Activated naive CD4-positive, alpha-beta T cell treated with anti-CD3 and anti-CD28 coated beads, Interleukin-2, amount 50 U/mL, for 24 hours (primary cell): ENCODE measurements around the gene SERPINA12.

Source experiments
- H3K27ac Mint-ChIP-seq: one replicate; pipeline ENCODE4 v1.8.0; 2021; ENCODE audit warnings: mild to moderate bottlenecking, mixed read lengths
- H3K27me3 Mint-ChIP-seq: one replicate; pipeline ENCODE4 v1.8.0; 2021; ENCODE audit warnings: mixed read lengths
- H3K36me3 Mint-ChIP-seq: one replicate; pipeline ENCODE4 v1.8.0; 2021; ENCODE audit warnings: mixed read lengths
- H3K4me1 Mint-ChIP-seq: one replicate; pipeline ENCODE4 v1.8.0; 2021; ENCODE audit warnings: mixed read lengths
- H3K4me3 Mint-ChIP-seq: one replicate; pipeline ENCODE4 v1.8.0; 2021; ENCODE audit warnings: mild to moderate bottlenecking, mixed read lengths
- H3K9me3 Mint-ChIP-seq: one replicate; pipeline ENCODE4 v1.8.0; 2021; ENCODE audit warnings: mixed read lengths

The SERPINA12 gene

GRCh38 chr14:94541234-94541975 lies 32.1 kb upstream of the SERPINA12 start:
- Mint-ChIP-seq H3K27ac (no peak overlapping the region), H3K27me3 (no peaks in the 10 kb centered on the region), H3K9me3 (no peaks in the 10 kb centered on the region), H3K36me3 (no peaks in the 10 kb centered on the region), H3K4me3 (no peak overlapping the region), H3K4me1 (no peaks in the 10 kb centered on the region)

- Mint-ChIP-seq H3K27me3 (no peaks in the 10 kb centered on the region), H3K4me1 (no peaks in the 10 kb centered on the region), H3K27ac (no peak overlapping the region)
Observed at GRCh38 chr14:94540031-94540794, 30.9 kb upstream of the SERPINA12 start.

GRCh38 chr14:94539181-94539580 lies 29.9 kb upstream of the SERPINA12 start:
- no peaks in the 10 kb centered on the region for H3K27me3 Mint-ChIP-seq

More at GRCh38 chr14:94540031-94540794, 30.9 kb upstream of the SERPINA12 start:
- Mint-ChIP-seq H3K36me3 (no peaks in the 10 kb centered on the region), H3K4me3 (no peak overlapping the region), H3K9me3 (no peaks in the 10 kb centered on the region)

GRCh38 chr14:94538070-94538740 lies 28.9 kb upstream of the SERPINA12 start:
- Mint-ChIP-seq H3K4me1 (no peaks in the 10 kb centered on the region), H3K36me3 (no peaks in the 10 kb centered on the region), H3K4me3 (no peak overlapping the region), H3K9me3 (peaks cover 3% of the 10 kb centered on the region), H3K27me3 (peaks cover 4% of the 10 kb centered on the region), H3K27ac (no peak overlapping the region)

More at GRCh38 chr14:94539181-94539580, 29.9 kb upstream of the SERPINA12 start:
- H3K4me1 Mint-ChIP-seq = no peaks in the 10 kb centered on the region
- no peak overlapping the region for H3K27ac Mint-ChIP-seq
- H3K9me3 Mint-ChIP-seq = no peaks in the 10 kb centered on the region
- no peaks in the 10 kb centered on the region for H3K36me3 Mint-ChIP-seq
- H3K4me3 Mint-ChIP-seq = no peak overlapping the region

GRCh38 chr14:94536836-94537235 lies 27.6 kb upstream of the SERPINA12 start:
- Mint-ChIP-seq H3K36me3 (no peaks in the 10 kb centered on the region), H3K4me3 (no peak overlapping the region), H3K9me3 (peaks cover 4% of the 10 kb centered on the region), H3K4me1 (no peaks in the 10 kb centered on the region), H3K27me3 (peaks cover 5% of the 10 kb centered on the region), H3K27ac (no peak overlapping the region)

- peaks cover 5% of the 10 kb centered on the region for H3K27me3 Mint-ChIP-seq
- H3K36me3 Mint-ChIP-seq = no peaks in the 10 kb centered on the region
- no peak overlapping the region for H3K27ac Mint-ChIP-seq
- no peak overlapping the region for H3K4me3 Mint-ChIP-seq
- H3K4me1 Mint-ChIP-seq = no peaks in the 10 kb centered on the region
- peaks cover 4% of the 10 kb centered on the region for H3K9me3 Mint-ChIP-seq
Observed at GRCh38 chr14:94535506-94535905, 26.2 kb upstream of the SERPINA12 start.

- H3K27me3 Mint-ChIP-seq = peaks cover 5% of the 10 kb centered on the region
Observed at GRCh38 chr14:94532447-94532846, 23.2 kb upstream of the SERPINA12 start.

GRCh38 chr14:94531187-94531586 lies 21.9 kb upstream of the SERPINA12 start:
- H3K4me1 Mint-ChIP-seq = no peaks in the 10 kb centered on the region
- peaks cover 1% of the 10 kb centered on the region for H3K36me3 Mint-ChIP-seq
- H3K27ac Mint-ChIP-seq = no peak overlapping the region
- peaks cover 10% of the 10 kb centered on the region for H3K9me3 Mint-ChIP-seq
- no peak overlapping the region for H3K4me3 Mint-ChIP-seq
- peaks cover 11% of the 10 kb centered on the region for H3K27me3 Mint-ChIP-seq

More at GRCh38 chr14:94532447-94532846, 23.2 kb upstream of the SERPINA12 start:
- peaks cover 4% of the 10 kb centered on the region for H3K9me3 Mint-ChIP-seq
- no peak overlapping the region for H3K4me3 Mint-ChIP-seq
- no peak overlapping the region for H3K27ac Mint-ChIP-seq
- no peaks in the 10 kb centered on the region for H3K36me3 Mint-ChIP-seq
- H3K4me1 Mint-ChIP-seq = no peaks in the 10 kb centered on the region

GRCh38 chr14:94524093-94524492 lies 14.8 kb upstream of the SERPINA12 start:
- Mint-ChIP-seq H3K27me3 (peaks cover 21% of the 10 kb centered on the region), H3K4me3 (no peak overlapping the region), H3K36me3 (peaks cover 1% of the 10 kb centered on the region)

GRCh38 chr14:94523265-94523664 lies 14.0 kb upstream of the SERPINA12 start:
- Mint-ChIP-seq H3K4me1 (no peaks in the 10 kb centered on the region), H3K4me3 (no peak overlapping the region), H3K27ac (no peak overlapping the region), H3K9me3 (peaks cover 11% of the 10 kb centered on the region), H3K27me3 (peaks cover 21% of the 10 kb centered on the region), H3K36me3 (peaks cover 1% of the 10 kb centered on the region)

More at GRCh38 chr14:94524093-94524492, 14.8 kb upstream of the SERPINA12 start:
- no peaks in the 10 kb centered on the region for H3K4me1 Mint-ChIP-seq
- peaks cover 11% of the 10 kb centered on the region for H3K9me3 Mint-ChIP-seq
- no peak overlapping the region for H3K27ac Mint-ChIP-seq

- Mint-ChIP-seq H3K9me3 (peaks cover 9% of the 10 kb centered on the region), H3K36me3 (peaks cover 1% of the 10 kb centered on the region), H3K4me3 (no peak overlapping the region), H3K27ac (no peak overlapping the region), H3K4me1 (no peaks in the 10 kb centered on the region), H3K27me3 (peaks cover 19% of the 10 kb centered on the region)
Observed at GRCh38 chr14:94522115-94522724, 13.0 kb upstream of the SERPINA12 start.

- Mint-ChIP-seq H3K27me3 (peaks cover 15% of the 10 kb centered on the region), H3K27ac (no peak overlapping the region), H3K4me1 (no peaks in the 10 kb centered on the region), H3K4me3 (no peak overlapping the region), H3K9me3 (peaks cover 5% of the 10 kb centered on the region), H3K36me3 (no peaks in the 10 kb centered on the region)
Observed at GRCh38 chr14:94521375-94522114, 12.3 kb upstream of the SERPINA12 start.

GRCh38 chr14:94517641-94518257 lies 8.5 kb upstream of the SERPINA12 start:
- Mint-ChIP-seq H3K27me3 (peaks cover 6% of the 10 kb centered on the region), H3K4me3 (no peak overlapping the region), H3K27ac (no peak overlapping the region), H3K36me3 (no peaks in the 10 kb centered on the region), H3K4me1 (no peaks in the 10 kb centered on the region), H3K9me3 (no peaks in the 10 kb centered on the region)

- no peaks in the 10 kb centered on the region for H3K36me3 Mint-ChIP-seq
- H3K4me3 Mint-ChIP-seq = no peak overlapping the region
- H3K4me1 Mint-ChIP-seq = no peaks in the 10 kb centered on the region
- no peak overlapping the region for H3K27ac Mint-ChIP-seq
- no peaks in the 10 kb centered on the region for H3K9me3 Mint-ChIP-seq
- peaks cover 4% of the 10 kb centered on the region for H3K27me3 Mint-ChIP-seq
Observed at GRCh38 chr14:94517248-94517640, 8.0 kb upstream of the SERPINA12 start.
